Right renal cortex interstitium (tissue), 3 donors: Measurements from ENCODE around the gene RAB5B. TPM values are rescaled to one million over a fixed set of nuclear protein-coding genes. Genes with fewer than 3 reads are reported as not detected.
"Not testable (repeated sequence)": the region's sequence is repeated elsewhere in the genome, so short reads cannot be mapped to it uniquely, and the experiment has no call there.

Experiments
- DNase-seq, 3 donors: peaks; one replicate each; pipeline ENCODE4 v3.0.0-alpha.2; 2013; ENCODE audit warnings: low read depth in 3 of 3, low spot score in 2 of 3
- polyA plus RNA-seq, 3 donors: library from polyadenylated mRNA; unstranded; fragments of 120-200 nt; gene quantifications; one replicate each; pipeline ENCODE4 v1.2.1, GENCODE V29; 2013; ENCODE audit not compliant: insufficient read length in 3 of 3

The RAB5B gene
- polyA plus RNA-seq, 3 donors, result 160 to 162 (median 161) TPM

DNA sequence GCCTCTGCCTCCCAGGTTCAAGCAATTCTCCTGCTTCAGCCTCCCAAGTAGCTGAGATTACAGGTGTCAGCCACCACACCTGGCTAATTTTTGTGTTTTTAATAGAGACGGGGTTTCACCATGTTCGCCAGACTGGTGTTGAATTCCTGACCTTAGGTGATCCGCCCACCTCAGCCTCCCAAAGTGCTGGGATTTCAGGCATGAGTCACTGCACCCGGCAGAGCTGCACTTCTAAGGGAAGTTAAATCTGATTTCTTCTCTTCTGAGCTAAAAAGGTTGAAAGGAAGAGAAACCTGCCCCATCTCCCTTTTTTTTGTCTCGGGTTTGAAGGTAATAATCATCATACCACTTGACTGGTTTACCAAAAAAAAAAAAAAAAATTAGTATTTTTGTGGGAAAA, 8.0 kb downstream of the RAB5B start:
- not testable (repeated sequence) for DNase-seq

DNA sequence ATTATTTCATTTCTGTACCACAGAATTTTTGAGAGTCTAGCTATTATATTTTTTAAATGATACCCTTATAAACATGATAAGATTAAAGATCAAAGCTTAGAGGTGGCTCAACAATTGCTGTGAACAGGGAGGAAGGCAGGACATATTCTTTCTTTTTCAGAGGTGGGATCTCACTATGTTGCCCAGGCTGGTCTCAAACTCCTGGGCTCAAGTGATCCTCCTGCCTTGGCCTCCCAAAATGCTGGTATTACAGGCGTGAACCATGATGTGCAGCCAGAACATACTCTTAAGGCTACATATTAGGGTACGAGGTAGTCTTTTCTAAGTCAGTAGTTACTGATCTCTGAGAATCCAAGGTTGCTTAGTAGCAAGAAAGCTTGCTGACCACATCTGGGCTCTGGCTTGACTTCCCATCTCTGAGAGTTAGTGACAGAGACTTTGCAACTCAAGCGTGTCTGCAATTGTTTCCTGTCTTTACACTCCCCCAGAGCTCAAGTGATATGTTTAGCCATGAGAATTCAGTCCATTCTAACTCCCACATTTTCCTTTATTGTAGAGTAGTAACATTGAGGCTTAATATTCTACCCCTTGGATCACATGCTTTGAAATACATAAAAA, 8.6 kb downstream of the RAB5B start:
- DNase-seq, result no peak

DNA sequence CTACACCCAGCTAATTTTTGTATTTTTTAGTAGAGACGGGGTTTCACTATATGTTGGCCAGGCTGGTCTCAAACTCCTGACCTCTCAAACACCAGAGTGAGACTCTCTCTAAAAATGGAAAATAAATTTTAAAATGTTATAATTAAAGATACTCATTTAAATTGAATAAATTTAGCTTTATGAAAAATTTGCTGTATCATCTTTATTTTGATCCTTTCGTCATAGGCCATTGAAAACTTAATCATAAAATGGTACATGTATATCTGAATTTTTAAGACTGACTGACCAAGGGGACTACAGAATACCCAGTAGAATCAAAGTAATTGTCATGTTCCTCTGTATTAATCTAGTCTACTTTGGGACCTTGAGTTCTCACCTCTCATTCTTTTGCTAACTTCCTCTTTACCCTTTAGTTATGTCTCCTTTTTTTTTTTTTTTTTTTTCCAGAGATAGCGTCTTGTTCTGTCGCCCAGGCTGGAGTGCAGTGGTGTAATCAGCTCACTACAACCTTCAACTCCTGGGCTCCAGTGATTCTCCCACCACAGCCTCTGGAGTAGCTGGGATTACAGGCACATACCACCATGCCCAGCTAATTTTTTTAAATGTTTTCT, 9.5 kb downstream of the RAB5B start:
- DNase-seq, result no peak

DNA sequence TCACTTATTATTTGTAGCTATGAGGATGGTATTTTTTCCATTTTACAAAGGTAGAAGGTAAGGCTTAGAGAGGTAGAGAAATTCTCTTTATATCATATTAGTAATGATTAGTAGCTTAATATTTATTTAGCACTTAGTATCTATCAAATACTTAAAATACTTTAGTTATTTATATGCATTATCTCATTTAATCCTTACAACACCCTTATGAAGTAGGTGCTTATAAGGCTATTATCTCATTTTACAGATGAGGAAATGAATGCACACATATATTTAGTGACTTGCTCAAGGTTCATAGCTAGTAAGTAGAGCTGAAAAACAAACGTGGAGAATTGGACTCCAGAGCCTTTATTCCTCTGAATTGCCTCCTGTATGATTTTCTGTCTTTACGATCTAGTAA, 11.0 kb downstream of the RAB5B start:
- DNase-seq, result no peak

DNA sequence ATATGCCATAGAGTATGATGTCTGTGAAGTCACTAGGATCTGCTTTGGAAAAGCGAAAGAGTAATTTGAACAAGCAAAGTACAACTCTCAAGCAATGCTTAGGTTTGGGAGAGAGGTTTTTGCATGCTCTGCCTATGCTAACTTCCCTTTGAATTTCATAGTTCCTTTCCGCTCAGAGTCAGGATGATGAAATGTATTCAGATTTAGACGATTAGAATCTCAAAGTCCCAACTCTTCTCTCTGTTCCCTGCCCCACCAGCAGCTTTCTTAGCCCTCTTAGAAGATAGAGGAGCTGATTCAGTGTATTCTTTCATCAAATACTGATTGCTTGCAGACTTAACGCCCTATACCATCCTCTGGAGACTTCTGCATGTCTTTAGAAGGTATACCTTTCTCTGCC, 11.5 kb downstream of the RAB5B start:
- no peak for DNase-seq

DNA sequence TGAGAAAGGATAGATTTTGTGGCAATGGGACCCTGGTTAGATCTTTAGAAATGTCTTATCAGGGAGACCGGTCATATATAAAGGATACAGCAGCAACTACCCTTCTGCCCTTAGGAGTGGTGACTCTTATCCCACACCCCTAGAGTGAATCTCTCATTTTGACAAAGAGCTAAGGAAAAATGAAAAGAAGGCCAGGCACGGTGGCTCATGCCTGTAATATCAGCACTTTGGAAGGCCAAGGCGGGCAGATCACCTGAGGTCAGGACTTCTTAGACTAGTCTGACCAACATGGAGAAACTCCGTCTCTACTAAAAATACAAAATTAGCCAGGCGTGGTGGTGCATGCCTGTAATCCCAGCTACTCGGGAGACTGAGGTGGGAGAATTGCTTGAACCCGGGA, 12.1 kb downstream of the RAB5B start:
- not testable (repeated sequence) for DNase-seq

DNA sequence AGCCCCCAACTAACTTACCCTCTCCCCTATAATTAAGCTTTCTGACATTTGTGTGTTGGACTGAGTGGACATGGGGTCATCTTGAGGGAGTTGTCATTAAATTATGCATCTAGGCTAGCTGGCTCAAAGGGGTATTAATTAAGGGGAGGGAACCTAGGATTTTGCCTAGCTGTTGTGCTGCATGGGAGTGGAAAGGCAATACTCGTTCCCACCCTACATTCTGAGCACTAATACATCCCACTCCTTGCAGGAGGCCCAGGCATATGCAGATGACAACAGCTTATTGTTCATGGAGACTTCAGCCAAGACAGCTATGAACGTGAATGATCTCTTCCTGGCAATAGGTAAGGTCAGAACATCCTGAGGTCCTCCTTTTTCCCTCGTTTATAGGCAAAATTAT, 17.2 kb downstream of the RAB5B start:
- DNase-seq, result no peak

DNA sequence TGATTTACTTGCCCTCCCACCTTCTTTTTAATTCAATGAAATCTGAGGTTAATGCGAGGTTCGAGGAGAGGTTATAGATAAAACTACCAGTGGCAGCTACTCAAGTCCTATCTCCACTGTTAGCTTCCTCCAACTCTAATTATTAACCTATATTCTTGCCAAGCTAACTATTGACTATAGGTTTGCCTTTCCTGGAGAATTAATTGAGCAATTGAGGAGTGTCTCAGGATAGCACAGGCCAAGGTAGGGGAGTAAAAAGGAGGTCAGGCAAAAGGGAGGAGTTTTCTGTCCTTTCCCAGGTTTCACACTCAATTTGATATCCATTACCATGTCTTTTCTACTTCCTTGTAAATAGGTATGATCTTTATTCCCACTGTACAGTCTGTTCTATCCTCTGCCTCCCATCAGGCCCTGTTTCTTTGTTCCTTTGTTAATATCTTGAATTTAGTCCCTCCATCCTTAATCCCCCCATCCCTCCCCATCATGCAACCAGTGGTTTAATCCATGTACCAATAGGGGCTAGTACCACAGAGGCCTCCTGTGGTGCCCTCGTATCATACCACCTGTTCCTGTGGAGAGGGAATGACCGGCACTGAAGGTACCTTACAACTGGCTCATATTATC, 19.5 kb downstream of the RAB5B start:
- DNase-seq, result no peak

DNA sequence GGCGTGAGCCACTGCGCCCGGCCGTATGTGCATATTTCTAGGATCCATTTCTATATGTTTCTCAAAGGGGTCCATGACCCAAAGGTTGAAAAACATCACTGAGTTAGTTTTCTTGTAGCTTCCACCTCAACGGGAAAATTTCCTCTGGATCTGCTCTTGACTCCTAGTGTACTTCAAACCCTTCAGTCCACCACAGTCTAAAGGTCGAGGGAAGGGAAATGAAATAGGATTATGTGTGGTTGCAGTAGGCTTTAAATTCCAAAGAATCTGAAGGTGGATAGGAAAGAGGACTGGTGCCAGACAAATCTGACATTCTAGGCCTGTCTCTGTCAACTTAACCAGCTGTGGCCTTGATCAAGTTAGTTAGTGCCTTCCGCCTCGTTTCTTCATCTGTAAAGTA, 21.5 kb downstream of the RAB5B start:
- DNase-seq, result no peak

DNA sequence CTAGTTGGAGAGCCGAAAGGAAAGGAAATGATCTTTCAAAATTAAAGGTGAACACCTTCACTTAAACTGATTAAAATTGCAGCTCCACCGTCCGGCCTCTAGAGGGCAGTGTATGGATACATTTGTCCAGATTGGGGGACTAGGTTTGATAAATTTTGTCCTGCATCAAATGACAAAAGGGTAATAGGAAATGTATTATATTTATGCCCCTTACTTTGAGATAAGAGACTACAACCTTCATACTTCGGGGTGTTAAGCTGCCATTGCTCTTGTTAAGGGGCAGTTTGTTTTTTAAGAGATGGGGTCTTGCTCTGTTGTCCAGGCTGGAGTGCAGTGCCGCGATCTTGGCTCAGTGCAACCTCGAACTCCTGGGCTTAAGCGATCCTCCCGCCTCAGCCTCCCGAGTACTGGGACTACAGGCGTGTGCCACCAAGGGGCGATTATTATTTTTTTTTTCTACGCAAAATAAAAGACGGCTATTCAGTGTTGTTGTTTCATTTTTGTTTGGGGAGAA, 22.4 kb downstream of the RAB5B start:
- DNase-seq, result peak in 1 of 3 donors; percentile 63

DNA sequence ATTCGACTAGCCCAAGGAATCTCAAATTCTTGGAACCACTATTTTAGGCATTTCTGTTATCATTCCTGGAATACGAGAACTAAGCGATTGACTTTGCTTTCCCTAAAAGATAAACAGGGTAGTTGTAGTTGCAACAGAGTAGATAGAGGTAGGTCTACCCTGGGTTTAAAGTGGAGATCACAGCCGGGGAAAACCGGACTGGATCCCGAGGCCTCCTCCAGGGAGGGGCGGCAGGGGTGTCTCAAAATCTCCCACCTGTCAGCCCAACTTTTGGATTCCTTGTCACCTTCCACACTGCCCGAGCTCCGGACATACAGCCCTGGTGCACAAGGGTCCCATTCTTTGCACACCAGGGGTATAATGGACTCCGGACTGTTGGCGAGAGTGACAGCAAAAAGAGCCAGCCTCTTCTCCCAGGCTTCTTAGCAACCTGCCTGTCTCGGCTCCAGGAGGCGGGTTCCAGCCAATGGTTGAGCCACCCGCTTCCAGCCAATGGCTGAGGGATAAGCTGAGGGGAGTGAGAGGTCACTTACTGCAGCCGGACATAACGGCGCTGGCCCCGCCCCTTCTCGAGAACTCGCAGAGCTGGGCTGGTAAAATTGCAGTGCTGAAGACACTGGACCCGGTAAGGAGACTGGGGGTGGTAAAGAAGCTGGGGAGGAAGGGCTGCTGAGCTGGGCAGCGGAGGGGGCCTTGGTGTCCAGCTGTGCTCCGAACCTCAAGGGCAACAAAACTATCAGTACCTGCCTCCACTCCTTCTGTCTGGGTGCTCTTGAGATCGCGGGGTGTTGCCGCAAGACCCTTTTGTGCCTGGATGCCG, 23.0 kb downstream of the RAB5B start, which contains the start of gene SUOX:
TSS of gene SUOX (plus strand) at position 562 of the 820 bp plus-strand sequence. CDS start 4,946 bp downstream, outside the sequence.
- DNase-seq, result peak in 1 of 3 donors; percentile 92

DNA sequence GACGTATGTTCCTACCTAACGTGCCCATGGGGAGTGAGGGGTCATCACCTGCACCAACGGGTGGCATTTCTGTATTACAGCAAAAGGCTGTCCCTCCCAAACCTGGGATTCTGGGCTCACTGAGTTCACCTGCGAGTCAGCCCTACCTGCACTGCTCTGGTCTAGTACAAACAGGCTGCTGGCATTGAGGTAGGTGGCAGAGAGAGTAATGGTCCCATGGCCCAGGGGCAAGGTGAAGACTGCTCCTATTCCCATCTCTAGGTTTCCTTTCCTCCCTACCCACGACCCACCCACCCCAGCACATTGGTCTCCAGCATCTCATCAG, 23.6 kb downstream of the RAB5B start:
- DNase-seq, result no peak

DNA sequence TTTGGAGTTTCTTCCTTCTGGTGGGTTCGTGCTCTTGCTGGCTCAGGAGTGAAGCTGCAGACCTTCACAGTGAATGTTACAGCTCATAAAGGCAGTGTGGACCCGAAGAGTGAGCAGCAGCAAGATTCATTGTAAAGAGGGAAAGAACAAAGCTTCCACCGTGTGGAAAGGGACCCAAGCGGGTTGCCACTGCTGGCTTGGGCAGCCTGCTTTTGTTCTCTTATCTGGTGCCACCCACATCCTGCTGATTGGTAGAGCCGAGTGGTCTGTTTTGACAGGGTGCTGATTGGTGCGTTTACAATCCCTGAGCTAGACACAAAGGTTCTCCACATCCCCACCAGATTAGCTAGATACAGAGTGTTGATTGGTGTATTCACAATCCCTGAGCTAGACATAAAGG, 25.6 kb downstream of the RAB5B start:
- not testable (repeated sequence) for DNase-seq

DNA sequence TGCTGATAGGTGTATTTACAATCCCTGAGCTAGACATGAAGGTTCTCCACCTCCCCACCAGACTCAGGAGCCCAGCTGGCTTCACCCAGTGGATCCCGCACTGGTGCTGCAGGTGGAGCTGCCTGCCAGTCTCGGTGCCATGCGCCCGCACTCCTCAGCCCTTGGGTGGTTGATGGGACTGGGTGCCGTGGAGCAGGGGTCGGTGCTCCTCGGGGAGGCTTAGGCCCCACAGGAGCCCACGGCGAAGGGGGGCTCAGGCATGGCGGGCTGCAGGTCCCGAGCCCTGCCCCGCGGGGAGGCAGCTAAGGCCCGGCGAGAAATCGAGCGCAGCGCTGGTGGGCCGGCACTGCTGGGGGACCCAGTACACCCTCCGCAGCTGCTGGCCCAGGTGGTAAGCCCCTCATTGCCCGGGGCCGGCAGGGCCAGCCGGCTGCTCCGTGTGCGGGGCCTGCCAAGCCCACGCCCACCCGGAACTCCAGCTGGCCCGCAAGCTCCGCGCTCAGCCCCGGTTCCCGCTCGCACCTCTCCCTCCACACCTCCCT, 26.2 kb downstream of the RAB5B start:
- not testable (repeated sequence) for DNase-seq

DNA sequence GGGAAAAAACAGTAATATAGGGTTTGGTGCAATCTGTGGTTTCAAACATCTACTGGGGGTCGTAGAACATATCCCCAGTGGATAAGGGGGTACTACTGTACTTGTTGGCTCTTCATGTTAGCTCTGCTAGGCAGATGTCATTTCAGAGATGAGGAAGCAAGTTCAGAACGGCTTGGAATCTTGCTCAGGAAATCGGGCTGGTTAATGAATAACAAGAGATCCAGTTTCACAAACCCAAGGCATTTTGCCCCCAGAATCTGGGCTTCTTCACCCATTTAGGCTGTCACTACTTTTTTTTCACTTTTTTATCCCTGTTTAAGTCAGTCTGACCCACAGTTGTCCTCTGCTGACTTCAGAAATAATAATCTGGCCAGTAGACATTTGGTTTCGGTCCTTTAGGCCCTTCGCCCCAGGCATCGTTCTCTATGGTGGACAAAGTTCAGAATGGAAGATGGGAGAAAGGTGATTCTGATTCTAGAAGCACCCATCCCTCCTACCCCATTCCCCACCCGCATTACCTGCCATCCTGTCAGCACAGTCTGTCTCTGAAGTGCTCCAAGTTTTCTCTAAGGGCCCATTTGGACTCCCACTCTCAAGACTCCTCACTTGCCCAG, 27.7 kb downstream of the RAB5B start:
- DNase-seq, result no peak

DNA sequence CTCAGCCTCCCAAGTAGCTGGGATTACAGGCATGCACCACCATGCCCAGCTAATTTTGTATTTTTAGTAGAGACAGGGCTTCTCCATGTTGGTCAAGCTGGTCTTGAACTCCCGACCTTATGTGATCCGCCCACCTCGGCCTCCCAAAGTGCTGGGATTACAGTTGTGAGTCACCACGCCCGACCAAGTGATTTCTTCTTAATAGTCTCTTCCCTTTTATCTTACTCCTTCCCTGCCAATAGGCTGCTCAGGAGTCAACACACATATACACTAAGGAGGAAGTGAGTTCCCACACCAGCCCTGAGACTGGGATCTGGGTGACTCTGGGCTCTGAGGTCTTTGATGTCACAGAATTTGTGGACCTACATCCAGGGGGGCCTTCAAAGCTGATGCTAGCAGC, 29.5 kb downstream of the RAB5B start:
- DNase-seq, result not testable (repeated sequence)

DNA sequence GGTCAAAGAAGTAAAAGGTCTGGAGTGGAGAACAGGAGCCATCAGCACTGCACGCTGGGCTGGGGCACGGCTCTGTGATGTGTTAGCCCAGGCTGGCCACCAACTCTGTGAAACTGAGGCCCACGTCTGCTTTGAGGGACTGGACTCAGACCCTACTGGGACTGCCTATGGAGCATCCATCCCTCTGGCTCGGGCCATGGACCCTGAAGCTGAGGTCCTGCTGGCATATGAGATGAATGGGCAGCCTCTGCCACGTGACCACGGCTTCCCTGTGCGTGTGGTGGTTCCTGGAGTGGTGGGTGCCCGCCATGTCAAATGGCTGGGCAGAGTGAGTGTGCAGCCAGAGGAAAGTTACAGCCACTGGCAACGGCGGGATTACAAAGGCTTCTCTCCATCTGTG, 30.3 kb downstream of the RAB5B start:
- DNase-seq, result no peak

DNA sequence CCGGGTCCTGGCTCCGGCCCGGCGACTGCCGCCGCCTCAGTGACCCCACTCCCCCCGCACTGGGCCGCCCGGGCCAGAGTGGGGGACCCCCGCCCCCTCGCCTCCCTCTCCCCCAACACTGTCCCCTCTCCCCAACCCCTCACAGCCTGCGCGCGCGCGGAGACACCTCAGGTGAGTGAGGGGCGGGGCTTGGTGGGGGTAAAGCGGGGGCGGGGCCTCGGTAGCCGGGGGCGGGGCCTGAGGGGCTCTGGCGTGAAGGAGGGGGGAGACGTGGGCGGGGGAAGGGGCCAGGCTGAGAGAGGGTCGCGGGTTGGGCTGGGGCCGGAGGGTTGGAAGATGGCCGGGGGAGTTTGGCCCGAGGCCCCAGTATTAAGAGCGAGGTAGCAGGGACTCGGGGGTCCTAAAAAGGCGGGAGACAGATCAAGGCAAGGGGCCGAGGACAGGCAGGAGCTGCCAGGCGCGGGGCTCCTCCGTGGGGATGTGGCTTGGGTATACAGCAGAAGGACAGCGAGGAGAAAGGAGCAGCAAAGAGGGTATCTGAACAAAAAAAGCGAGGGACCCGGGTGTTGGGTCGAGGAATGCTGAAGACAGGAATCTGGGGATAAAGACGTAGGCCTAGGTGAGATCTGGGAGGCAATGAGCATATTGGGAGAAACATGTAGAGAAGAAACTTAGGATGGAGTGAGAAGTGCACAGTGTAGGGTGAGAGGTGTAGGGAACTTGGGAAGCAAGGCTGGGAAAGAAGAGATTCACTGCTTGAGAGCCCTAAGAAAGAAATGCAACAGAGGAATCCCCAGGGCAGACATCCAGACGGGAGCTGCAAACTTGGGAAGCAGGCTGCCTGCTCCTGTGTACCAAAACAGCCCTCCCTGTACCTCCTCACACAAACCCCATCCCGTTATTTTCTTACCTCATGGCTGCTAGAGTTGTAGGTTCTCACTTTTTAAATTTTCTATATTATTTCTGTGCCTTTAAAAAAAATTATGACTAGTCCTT, 34.0 kb downstream of the RAB5B start:
- DNase-seq, result peak in 1 of 3 donors; percentile 38

DNA sequence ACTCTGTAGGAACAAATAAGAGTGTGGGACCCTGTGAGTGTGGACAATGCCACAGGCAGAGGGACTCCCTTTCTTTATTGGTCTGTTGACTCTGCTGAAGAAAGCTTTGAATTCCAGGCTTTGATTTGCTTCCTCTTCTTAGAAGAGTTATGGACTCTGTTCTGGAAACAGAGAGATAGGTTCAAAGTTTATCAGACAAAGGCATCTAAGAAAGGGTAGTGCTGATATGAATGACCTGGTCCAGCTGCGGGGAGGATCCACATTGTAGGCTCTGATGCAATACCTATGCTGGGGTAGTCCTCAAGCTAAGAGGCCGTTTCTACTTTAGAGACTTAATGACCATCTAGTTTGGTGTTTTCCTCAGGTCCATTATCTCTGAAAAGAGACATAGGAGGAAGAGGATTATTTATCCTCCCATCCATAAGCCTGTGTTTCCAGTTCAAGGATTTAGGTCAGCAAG, 36.3 kb downstream of the RAB5B start:
- no peak for DNase-seq
